NOMO-1 (cell line): Measurements from ENCODE around the gene SMURF1.

Experiments used
- DNase-seq, 2 experiments: peaks; one replicate each; lab custom pipeline; 2025; ENCODE audit not compliant: unreplicated experiment in 2 of 2; lab: John Stamatoyannopoulos, UW

SMURF1 gene

GRCh38 chr7:99033765-99034164 lies 110.1 kb downstream of the SMURF1 start:
- no peak for DNase-seq

DNA sequence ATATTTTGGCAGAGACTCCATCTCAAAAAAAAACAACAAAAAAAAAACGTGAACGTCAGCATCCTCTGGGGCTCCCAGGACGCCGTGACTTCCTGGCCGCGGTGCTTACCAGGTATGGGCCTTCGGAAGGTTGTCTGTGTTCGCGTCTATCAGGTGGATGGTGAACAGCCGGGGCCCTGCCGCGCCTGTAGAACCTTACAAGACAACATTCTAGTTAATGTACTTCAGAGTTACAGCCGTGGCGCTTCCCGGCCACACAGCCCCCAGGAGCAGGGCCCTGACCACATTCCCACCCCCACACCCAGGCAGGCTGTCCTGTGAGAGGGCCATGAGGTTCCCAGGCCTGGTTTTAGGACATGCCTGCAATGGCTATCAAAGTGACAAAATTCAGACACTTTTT lies 111.0 kb downstream of the SMURF1 start:
- no peak for DNase-seq

- DNase-seq: no peak
Observed at GRCh38 chr7:99031496-99031895, 112.4 kb downstream of the SMURF1 start.

- no peak for DNase-seq
Observed at GRCh38 chr7:99030951-99031350, 113.0 kb downstream of the SMURF1 start.

DNA sequence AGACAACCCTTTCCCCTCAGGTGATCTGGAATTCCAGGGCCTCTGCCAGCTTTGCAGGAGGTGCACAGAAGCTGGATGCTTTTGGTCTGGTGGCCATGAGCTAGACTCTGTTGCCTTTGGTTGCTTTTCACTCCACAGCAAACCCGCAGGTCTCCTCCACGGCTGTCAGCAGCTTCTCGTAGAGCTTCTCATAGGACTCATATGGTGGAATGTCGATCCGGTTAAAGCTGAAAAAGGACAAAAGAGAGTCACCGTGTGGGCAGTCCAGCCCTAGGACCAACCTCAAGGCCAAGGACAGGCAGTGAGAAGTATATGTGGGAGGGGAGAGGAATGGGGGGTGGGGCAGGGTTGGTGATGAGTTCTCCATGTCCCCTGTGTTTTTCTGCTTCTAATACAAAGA lies 113.5 kb downstream of the SMURF1 start:
- DNase-seq: no peak

DNA sequence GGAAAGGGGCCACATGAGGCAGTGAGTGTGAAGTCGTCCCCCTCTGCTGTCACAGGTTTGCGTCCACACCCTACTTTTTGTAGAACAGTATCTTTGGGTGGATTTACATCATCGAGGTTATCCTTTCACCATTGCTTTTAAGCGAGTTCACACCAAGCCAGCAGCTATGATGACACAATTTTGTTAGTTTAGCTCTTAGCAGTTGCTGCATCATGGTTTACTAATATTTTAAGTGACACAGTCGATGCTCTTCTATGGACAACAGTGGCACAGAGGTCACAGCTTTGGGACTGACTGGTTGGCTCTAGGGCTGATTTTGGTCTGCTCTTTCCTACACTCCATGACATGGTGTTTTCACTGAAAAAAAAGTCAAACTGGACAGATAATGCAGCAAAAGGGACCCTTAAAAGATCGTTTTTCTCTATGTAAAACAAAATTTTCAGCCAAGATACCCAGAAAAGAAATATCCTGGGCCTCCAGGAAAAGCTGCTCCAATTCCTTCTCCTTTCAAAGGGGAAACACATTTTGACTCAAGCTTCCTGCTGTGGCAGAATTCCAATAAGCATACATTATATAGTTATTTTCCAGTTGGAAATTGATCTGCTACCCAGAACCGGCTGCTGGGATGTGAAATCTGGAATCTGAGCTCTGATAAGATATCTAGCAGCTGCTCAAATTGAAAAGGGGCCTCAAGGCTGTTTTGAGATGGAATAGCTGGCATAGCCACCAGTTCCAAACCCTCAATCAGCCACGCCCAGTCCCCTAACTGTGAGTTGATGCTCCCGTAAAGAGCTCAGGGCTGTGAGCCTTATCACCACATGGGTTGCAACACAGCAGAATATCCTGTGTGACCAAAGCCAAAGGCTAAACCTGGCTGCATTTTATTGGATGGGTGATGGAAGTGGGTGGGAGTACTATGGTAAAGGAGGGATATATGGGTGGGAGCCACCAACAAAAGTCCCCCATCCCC lies 114.2 kb downstream of the SMURF1 start:
- DNase-seq: no peak

DNA sequence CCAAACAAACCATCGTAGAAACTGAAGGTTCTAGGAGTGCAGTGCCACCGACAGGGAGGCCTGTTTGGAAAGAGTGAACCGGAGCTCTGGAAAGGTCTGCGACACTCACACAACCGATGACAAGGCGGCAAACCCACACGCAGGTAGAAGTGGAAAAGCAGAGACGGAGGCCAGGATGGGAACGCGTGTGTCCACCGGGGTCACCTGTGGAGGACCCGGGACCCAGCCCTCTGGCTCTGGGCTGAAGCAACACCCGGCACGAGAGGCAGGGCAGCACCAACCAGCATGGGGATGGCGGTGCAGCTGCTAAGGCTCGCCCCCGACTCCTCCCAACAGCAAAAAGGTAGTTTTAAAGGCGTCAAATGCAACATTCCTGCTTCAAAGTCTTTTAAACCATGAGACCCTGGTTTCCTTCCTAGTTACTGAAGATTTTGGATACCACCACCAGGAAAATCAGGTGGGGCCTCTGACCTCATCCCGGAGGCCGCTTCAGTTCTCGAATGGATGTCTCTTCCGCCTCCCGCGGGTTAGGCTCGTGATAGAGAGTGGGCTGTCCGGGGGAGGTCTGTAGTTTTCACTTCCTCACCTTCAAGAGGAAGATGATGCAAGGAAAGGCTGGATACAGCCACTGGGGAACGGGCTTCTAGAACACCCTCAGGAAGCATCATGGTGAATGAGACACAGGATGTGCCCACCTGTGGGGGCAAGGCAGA lies 115.5 kb downstream of the SMURF1 start:
- DNase-seq: no peak

- DNase-seq: no peak
Observed at GRCh38 chr7:99027841-99028240, 116.1 kb downstream of the SMURF1 start.

GRCh38 chr7:99027241-99027640 lies 116.7 kb downstream of the SMURF1 start:
- no peak for DNase-seq

- no peak for DNase-seq
Observed at GRCh38 chr7:99024066-99024465, 119.8 kb downstream of the SMURF1 start.

DNA sequence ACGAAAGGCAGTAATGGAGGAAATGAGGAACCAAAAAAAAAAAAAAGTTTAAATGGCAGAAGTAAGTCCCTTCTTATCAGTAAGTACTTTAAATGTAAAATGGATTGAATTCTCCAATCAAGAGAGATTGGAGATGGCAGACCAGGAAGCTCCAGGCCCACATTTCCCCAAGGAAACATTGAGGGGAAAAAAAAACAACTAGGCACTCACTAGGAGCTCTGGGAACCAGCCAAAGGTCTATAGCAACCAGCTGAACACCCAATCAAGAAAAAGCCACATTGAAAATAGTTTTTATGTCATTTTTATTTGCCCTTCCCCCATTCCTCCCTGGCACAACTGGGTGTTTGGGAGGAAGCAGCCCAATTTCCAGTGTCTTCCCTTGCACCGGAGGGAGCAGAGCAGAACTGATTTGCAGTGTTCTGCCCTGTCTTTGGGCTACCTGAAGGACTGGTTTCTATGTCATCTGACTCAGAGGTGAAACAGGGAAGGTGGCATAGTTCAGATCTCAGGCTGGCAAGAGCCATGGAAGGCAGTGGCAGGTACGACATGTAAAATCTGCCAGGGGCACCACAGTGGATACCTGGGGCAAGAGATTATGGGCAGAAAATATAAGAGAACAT lies 121.9 kb downstream of the SMURF1 start:
- peak in 1 of 2 experiments; percentile 26 for DNase-seq

DNA sequence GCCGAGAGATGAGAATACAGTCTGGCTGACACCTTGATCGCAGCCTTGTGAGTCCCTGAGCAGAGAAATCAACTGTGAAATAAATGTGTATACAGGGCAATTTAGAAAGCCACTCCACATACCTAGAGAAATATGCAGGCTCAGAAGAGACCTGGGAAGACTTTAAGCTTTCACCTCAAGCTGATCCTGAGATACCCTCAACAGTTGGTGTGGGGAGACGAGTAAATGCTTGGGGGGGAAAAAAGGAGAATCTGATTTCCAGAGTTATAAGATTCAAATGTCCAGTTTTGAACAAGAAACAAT lies 123.5 kb downstream of the SMURF1 start:
- no peak for DNase-seq

DNA sequence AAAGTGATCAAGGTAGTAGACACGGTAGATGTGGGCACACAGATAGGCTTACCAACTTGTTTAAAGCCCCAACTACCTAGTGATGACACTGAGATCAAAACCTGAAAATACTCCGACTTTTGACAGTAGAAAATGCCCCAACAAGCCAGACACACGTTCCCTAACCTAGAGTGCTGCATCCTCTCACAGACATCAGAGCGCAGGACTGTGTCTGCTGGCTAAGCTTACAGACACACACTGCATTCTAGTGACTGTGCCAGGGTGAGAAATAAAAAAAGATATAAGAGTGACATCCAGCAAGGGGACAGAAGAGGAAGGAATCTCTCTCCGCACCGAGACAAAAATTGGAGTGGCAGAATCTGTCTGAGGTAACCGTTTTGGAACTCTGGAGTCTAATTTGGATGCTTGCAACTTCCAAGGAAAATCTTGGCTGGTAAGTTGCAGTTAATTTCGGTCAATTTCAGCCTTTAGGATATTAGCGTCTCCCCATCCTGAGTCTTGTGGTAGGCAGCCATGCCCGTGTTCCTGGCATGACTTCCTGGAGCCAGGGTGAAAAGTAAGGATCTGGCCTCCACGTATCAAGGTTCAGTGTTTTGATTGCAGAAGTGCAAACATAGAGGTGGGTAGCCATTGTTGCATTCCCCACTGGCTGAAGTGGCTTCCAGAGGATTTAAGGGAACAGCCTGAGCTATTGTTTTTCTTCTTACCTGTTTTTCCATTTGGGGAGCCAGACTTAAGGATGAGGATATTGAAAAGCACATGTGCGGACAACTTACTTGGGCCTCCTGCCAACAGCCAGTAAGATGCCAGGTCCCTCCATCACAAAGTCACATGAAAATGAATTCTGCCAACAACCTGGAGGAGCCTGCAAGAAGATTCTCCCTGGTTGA lies 124.1 kb downstream of the SMURF1 start:
- DNase-seq: no peak

- no peak for DNase-seq
Observed at GRCh38 chr7:99016196-99016595, 127.7 kb downstream of the SMURF1 start.

GRCh38 chr7:99014113-99014985 lies 129.6 kb downstream of the SMURF1 start:
- no peak for DNase-seq

DNA sequence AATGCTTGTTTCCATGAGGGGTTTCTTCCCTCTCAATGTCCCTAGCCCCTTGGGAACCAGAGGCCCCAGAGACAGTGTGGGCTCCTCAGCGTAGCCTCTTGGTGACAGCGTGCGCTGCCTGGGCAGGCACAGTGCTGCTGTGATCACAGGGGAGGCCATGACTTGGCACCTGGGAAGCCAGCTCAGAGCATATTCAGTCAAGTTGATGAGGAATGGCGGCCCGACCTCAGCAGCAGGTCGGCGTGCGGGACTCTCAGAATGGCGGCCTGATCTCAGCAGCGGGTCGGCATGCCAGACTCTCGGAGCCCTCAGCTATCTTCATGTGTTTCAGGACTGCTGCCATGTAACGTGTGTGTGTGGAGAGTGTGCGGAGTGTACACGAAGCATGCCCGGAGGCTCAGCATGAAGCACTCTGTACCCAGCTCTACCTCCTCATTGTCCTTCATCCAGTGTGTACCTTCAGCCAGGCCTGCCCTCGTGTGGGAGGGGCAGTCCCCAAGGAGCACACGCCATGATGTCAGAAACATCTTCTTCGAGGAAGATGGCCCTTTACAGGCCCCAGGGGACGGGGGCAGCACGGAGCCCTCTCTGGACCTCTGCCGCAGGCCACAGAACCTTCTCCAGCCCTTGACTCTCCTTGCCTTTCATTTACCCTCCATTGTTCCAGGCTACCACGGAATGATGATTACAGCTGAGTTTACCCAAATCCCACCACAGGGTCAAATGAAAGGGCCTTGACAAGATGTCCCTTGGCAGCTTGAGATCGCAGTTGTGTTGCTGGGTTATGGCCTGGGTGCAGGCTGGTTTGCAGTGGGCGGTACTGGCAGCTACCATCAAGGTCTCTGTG lies 130.4 kb downstream of the SMURF1 start:
- no peak for DNase-seq

DNA sequence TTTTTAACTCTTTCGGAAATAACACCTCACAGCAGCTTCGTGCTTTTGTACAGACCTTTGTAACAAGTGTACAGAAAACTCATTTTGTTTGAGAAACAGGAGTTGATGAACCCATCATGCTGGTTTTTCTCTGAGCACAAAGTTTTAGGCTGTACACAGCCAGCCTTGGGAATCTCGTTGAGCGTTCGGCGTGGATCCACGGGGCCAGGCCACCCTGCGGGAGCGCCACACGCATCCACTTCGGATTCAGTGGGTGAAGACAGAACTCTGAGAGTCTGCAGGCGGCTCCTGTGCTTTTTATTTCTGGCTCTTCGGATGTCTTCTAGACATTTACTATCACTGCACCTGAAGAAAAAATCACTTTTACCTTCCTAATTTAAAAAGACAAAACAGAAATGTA lies 131.2 kb downstream of the SMURF1 start:
- DNase-seq: no peak

- DNase-seq: no peak
Observed at GRCh38 chr7:99011706-99012404, 132.1 kb downstream of the SMURF1 start.
